Measurements from ENCODE around the gene HNRNPA2B1.
"Not testable (repeated sequence)": the region's sequence is repeated elsewhere in the genome, so short reads cannot be mapped to it uniquely, and the experiment has no call there.

The HNRNPA2B1 gene

DNA sequence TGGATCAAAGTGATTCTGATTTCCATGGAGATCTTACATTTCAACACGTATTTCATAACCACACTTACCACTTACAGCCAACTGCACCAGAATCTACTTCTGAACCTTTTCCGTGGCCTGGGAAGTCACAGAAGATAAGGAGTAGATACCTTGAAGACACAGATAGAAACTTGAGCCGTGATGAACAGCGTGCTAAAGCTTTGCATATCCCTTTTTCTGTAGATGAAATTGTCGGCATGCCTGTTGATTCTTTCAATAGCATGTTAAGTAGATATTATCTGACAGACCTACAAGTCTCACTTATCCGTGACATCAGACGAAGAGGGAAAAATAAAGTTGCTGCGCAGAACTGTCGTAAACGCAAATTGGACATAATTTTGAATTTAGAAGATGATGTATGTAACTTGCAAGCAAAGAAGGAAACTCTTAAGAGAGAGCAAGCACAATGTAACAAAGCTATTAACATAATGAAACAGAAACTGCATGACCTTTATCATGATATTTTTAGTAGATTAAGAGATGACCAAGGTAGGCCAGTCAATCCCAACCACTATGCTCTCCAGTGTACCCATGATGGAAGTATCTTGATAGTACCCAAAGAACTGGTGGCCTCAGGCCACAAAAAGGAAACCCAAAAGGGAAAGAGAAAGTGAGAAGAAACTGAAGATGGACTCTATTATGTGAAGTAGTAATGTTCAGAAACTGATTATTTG is 15.3 kb downstream of the HNRNPA2B1 start:
- no peak overlapping the region for H3K9ac ChIP-seq (ENCODE audit: low read depth in 1 of 2, low read length in 2 of 2)
- no peak overlapping the region for H3K4me3 ChIP-seq (ENCODE audit: low read length in 2 of 2)
- H3K9me3 ChIP-seq (ENCODE audit: control insufficient read depth in 2 of 2, low read length in 2 of 2): no peaks in the 10 kb centered on the region
- H3K27me3 ChIP-seq (ENCODE audit: control insufficient read depth in 2 of 2, insufficient read depth in 2 of 2, low read length in 2 of 2): no peaks in the 10 kb centered on the region
- no peak overlapping the region for H3K27ac ChIP-seq (ENCODE audit: low read depth in 2 of 2, low read length in 2 of 2)
- H3K4me1 ChIP-seq (ENCODE audit: control insufficient read depth in 2 of 2, insufficient read depth in 2 of 2, low read length in 2 of 2): no peaks in the 10 kb centered on the region
- peaks cover 20 to 29% of the 10 kb centered on the region in 2 donors for H3K36me3 ChIP-seq (ENCODE audit: control insufficient read depth in 2 of 2, insufficient read depth in 2 of 2, low read length in 2 of 2)

DNA sequence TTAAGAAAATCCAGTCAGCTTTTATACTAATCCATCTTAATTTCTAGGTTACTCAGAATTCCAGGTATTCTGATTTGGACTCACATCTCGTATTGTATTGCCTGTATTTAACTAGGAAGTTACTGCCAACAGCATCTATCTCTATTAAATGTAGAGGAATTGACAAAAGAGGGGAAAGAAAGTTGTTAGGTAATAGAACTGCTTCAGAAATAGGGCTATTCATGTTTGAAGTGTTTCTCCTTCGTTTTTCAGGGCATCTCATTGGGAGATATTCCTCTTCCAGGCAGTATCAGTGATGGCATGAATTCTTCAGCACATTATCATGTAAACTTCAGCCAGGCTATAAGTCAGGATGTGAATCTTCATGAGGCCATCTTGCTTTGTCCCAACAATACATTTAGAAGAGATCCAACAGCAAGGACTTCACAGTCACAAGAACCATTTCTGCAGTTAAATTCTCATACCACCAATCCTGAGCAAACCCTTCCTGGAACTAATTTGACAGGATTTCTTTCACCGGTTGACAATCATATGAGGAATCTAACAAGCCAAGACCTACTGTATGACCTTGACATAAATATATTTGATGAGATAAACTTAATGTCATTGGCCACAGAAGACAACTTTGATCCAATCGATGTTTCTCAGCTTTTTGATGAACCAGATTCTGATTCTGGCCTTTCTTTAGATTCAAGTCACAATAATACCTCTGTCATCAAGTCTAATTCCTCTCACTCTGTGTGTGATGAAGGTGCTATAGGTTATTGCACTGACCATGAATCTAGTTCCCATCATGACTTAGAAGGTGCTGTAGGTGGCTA is 16.1 kb downstream of the HNRNPA2B1 start:
- H3K27ac ChIP-seq (ENCODE audit: low read depth in 2 of 2, low read length in 2 of 2); H3K4me3 ChIP-seq (ENCODE audit: low read length in 2 of 2); H3K27me3 ChIP-seq (ENCODE audit: control insufficient read depth in 2 of 2, insufficient read depth in 2 of 2, low read length in 2 of 2); H3K9ac ChIP-seq (ENCODE audit: low read depth in 1 of 2, low read length in 2 of 2); H3K4me1 ChIP-seq (ENCODE audit: control insufficient read depth in 2 of 2, insufficient read depth in 2 of 2, low read length in 2 of 2); H3K9me3 ChIP-seq (ENCODE audit: control insufficient read depth in 2 of 2, low read length in 2 of 2): not testable (repeated sequence)
- H3K36me3 ChIP-seq (ENCODE audit: control insufficient read depth in 2 of 2, insufficient read depth in 2 of 2, low read length in 2 of 2): peaks cover 14 to 22% of the 10 kb centered on the region in 2 donors

DNA sequence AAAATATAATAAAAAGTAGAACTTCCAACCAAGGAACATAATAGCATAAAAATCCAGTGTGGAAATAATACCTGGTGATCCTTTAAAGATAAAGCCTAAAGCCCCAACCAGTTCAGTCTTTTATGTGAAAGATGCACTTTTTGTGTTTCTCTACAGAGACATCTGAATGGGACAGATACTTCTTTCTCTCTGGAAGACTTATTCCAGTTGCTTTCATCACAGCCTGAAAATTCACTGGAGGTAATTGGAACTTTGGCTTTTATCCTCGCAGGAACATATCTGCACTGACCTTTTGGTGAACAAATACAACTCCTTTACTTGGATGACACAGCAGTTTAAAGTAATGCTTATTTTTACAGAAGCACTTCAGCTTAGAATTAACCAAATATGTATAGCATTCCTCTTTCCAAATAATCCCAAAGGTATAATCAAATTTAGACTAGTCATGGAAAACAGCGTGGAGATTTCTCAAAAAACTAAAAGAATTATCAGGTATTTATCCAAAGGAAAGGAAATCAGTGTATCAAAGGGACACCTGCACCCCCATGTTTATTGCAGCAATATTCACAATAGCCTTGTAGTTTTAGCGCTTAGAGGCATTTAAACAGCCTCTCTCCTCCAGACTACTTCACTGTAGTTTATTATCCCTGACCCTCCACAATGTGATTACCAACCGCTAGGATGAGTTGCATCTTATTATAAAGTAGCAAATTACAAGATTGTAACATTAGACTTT is 16.8 kb downstream of the HNRNPA2B1 start:
- H3K4me1 ChIP-seq (ENCODE audit: control insufficient read depth in 2 of 2, insufficient read depth in 2 of 2, low read length in 2 of 2): no peaks in the 10 kb centered on the region
- H3K36me3 ChIP-seq (ENCODE audit: control insufficient read depth in 2 of 2, insufficient read depth in 2 of 2, low read length in 2 of 2): peaks cover 6 to 16% of the 10 kb centered on the region in 2 donors
- no peak overlapping the region for H3K4me3 ChIP-seq (ENCODE audit: low read length in 2 of 2)
- no peaks in the 10 kb centered on the region for H3K27me3 ChIP-seq (ENCODE audit: control insufficient read depth in 2 of 2, insufficient read depth in 2 of 2, low read length in 2 of 2)
- H3K9me3 ChIP-seq (ENCODE audit: control insufficient read depth in 2 of 2, low read length in 2 of 2): no peaks in the 10 kb centered on the region
- H3K27ac ChIP-seq (ENCODE audit: low read depth in 2 of 2, low read length in 2 of 2): no peak overlapping the region
- no peak overlapping the region for H3K9ac ChIP-seq (ENCODE audit: low read depth in 1 of 2, low read length in 2 of 2)

DNA sequence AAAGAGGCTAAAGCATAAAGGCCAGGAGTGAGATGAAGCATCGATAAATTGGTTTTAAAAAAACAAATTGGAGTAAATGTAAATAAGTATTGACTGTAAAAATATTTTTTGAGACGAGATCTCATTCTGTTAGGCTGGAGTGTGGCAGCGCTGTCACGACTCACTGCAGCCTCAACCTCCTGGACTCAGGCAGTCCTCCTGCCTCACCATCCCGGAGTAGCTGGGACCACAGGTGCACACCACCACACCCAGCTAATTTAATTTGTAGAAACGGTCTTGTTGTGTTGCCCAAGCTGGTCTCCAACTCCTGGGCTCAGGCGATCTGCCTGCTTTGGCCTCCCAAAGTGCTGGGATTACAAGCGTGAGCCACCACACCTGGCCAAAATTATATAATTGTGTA is 17.8 kb downstream of the HNRNPA2B1 start:
- Histone ChIP-seq H3K27me3 (ENCODE audit: control insufficient read depth in 2 of 2, insufficient read depth in 2 of 2, low read length in 2 of 2) (no peaks in the 10 kb centered on the region), H3K9me3 (ENCODE audit: control insufficient read depth in 2 of 2, low read length in 2 of 2) (no peaks in the 10 kb centered on the region), H3K4me3 (ENCODE audit: low read length in 2 of 2) (no peak overlapping the region), H3K27ac (ENCODE audit: low read depth in 2 of 2, low read length in 2 of 2) (no peak overlapping the region), H3K9ac (ENCODE audit: low read depth in 1 of 2, low read length in 2 of 2) (no peak overlapping the region), H3K4me1 (ENCODE audit: control insufficient read depth in 2 of 2, insufficient read depth in 2 of 2, low read length in 2 of 2) (no peaks in the 10 kb centered on the region), H3K36me3 (ENCODE audit: control insufficient read depth in 2 of 2, insufficient read depth in 2 of 2, low read length in 2 of 2) (peaks cover 3 to 8% of the 10 kb centered on the region in 2 donors)

DNA sequence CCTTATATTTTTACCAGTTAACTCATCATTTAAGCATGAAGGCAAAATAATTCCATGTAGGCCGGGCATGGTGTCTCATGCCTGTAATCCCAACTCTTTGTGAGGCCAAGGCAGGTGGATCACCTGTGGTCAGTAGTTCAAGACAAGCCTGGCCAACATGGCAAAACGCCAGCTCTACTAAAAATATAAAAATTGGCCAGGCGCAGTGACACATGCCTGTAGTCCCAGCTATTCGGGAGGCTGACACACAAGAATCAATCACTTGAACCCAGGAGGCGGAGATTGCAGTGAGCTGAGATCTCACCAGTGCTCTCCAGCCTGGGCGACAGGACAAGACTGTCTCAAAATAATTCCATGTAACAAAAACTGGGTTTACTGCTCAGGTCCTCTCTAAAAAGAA is 18.3 kb downstream of the HNRNPA2B1 start:
- no peaks in the 10 kb centered on the region for H3K27me3 ChIP-seq (ENCODE audit: control insufficient read depth in 2 of 2, insufficient read depth in 2 of 2, low read length in 2 of 2)
- H3K27ac ChIP-seq (ENCODE audit: low read depth in 2 of 2, low read length in 2 of 2): no peak overlapping the region
- no peak overlapping the region for H3K9ac ChIP-seq (ENCODE audit: low read depth in 1 of 2, low read length in 2 of 2)
- H3K4me3 ChIP-seq (ENCODE audit: low read length in 2 of 2): no peak overlapping the region
- no peaks in the 10 kb centered on the region for H3K9me3 ChIP-seq (ENCODE audit: control insufficient read depth in 2 of 2, low read length in 2 of 2)
- H3K4me1 ChIP-seq (ENCODE audit: control insufficient read depth in 2 of 2, insufficient read depth in 2 of 2, low read length in 2 of 2): no peaks in the 10 kb centered on the region
- H3K36me3 ChIP-seq (ENCODE audit: control insufficient read depth in 2 of 2, insufficient read depth in 2 of 2, low read length in 2 of 2): peaks cover 3 to 4% of the 10 kb centered on the region in 2 donors

DNA sequence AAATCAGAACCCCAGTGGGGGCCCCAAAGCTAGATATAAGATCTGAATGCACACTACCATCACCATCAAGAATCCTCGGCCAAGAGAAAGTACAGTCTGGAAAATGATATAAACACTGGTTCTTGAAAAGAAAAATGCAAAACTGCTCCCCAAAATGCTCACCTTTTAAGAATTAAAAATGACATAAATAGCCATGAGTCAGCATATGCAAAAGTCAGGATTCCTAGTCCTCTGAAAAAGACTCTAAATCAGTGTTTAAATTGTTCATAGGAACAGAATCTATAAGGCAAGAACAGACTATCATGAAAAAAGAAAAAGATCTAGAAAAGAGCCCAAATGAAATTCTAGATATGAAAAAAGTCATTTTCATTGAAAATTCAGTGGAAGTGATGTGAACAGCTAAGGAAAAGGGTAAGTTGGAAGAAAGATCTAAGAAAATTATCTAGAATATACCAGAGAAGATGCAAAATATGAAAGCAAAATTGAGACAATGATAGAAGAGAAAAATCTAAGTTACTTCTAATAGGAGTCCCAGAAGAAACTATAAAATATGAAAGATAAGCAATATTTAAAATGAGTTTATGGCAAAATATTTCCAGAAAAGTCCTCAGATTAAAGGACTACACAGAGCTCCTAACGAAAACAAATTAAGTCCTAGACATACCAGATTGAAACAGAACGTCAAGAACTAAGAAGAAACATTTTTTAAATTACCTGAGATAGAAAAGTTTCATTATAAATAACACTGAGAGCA is 18.9 kb downstream of the HNRNPA2B1 start:
- Histone ChIP-seq H3K9ac (ENCODE audit: low read depth in 1 of 2, low read length in 2 of 2) (no peak overlapping the region), H3K4me3 (ENCODE audit: low read length in 2 of 2) (no peak overlapping the region), H3K36me3 (ENCODE audit: control insufficient read depth in 2 of 2, insufficient read depth in 2 of 2, low read length in 2 of 2) (peaks cover 2 to 3% of the 10 kb centered on the region in 2 donors), H3K27me3 (ENCODE audit: control insufficient read depth in 2 of 2, insufficient read depth in 2 of 2, low read length in 2 of 2) (no peaks in the 10 kb centered on the region), H3K9me3 (ENCODE audit: control insufficient read depth in 2 of 2, low read length in 2 of 2) (no peaks in the 10 kb centered on the region), H3K4me1 (ENCODE audit: control insufficient read depth in 2 of 2, insufficient read depth in 2 of 2, low read length in 2 of 2) (no peaks in the 10 kb centered on the region), H3K27ac (ENCODE audit: low read depth in 2 of 2, low read length in 2 of 2) (no peak overlapping the region)

DNA sequence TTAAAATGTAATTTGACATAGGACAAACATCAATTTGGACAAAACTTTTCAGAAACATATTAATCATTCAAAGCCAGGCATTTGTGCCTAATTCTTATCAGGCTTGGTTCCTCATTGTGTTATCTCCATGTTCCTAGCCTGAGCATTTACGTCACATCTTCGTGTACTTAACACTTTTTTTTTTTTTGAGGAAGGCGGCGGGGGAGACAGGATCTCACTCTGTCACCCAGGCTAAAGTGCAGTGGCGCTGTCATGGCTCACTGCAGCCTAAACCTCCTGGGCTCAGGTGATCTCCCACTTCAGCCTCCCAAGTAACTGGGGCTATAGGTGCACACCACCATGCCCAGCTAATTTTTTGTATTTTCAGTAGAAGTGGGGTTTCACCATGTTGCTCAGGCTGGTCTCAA is 19.8 kb downstream of the HNRNPA2B1 start:
- Histone ChIP-seq H3K9ac (ENCODE audit: low read depth in 1 of 2, low read length in 2 of 2) (no peak overlapping the region), H3K36me3 (ENCODE audit: control insufficient read depth in 2 of 2, insufficient read depth in 2 of 2, low read length in 2 of 2) (peaks cover 2 to 3% of the 10 kb centered on the region in 2 donors), H3K27me3 (ENCODE audit: control insufficient read depth in 2 of 2, insufficient read depth in 2 of 2, low read length in 2 of 2) (no peaks in the 10 kb centered on the region), H3K9me3 (ENCODE audit: control insufficient read depth in 2 of 2, low read length in 2 of 2) (no peaks in the 10 kb centered on the region), H3K27ac (ENCODE audit: low read depth in 2 of 2, low read length in 2 of 2) (no peak overlapping the region), H3K4me3 (ENCODE audit: low read length in 2 of 2) (no peak overlapping the region), H3K4me1 (ENCODE audit: control insufficient read depth in 2 of 2, insufficient read depth in 2 of 2, low read length in 2 of 2) (no peaks in the 10 kb centered on the region)

DNA sequence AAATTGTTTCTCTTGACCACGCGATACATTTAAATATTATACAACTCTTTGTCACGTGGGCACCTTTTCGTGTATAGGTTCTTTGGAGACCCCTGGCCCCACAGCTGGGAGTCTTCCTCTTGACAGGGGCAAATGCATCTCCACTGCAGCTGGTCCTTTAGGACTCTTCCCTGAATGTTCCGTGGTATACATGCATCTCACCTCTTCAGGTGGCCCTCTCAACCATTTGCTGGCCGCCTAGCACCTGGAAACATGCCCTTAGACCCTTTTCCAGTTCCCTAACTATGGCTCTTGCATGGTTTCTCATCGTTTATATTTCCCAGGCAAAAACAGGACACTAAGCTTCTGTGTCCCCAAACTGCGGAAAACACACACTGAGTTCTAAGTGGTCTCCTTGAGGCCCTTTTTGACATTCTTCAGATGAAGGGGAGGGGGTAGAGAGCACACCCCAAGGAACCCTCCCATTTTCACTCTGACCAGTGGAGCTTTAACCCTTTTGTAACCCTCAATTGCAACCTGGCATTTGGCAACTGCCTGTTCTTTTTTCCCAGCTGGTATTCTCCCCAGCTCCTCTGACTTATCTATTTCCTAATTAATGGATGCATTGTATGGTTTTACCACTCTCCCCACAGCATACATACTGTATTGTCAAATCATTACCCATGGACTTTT is 20.6 kb downstream of the HNRNPA2B1 start:
- no peaks in the 10 kb centered on the region for H3K9me3 ChIP-seq (ENCODE audit: control insufficient read depth in 2 of 2, low read length in 2 of 2)
- H3K27ac ChIP-seq (ENCODE audit: low read depth in 2 of 2, low read length in 2 of 2): no peak overlapping the region
- no peak overlapping the region for H3K4me3 ChIP-seq (ENCODE audit: low read length in 2 of 2)
- peaks cover under 1 to 2% of the 10 kb centered on the region in 2 donors for H3K36me3 ChIP-seq (ENCODE audit: control insufficient read depth in 2 of 2, insufficient read depth in 2 of 2, low read length in 2 of 2)
- H3K27me3 ChIP-seq (ENCODE audit: control insufficient read depth in 2 of 2, insufficient read depth in 2 of 2, low read length in 2 of 2): no peaks in the 10 kb centered on the region
- no peaks in the 10 kb centered on the region for H3K4me1 ChIP-seq (ENCODE audit: control insufficient read depth in 2 of 2, insufficient read depth in 2 of 2, low read length in 2 of 2)
- H3K9ac ChIP-seq (ENCODE audit: low read depth in 1 of 2, low read length in 2 of 2): no peak overlapping the region

DNA sequence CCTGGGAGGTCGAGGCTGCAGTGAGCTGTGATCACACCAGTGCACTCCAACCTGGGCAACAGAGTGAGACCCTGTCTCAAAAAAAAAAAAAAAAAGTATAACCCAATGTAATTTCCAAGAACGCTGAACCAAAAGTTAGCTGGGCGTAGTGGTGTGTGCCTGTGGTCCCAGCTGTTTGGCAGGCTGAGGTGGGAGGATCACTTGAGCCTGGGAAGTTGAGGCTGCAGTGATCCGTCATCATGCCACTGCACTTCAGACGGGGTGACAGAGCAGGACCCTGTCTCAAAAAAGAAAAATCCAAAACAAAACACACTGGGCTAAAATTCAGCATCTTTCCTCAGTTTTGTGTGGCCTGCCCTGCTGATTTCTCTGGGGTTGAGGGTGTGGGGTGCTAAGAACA is 21.1 kb downstream of the HNRNPA2B1 start:
- Histone ChIP-seq H3K36me3 (ENCODE audit: control insufficient read depth in 2 of 2, insufficient read depth in 2 of 2, low read length in 2 of 2) (peaks cover 0 to 2% of the 10 kb centered on the region in 2 donors), H3K27me3 (ENCODE audit: control insufficient read depth in 2 of 2, insufficient read depth in 2 of 2, low read length in 2 of 2) (no peaks in the 10 kb centered on the region), H3K9me3 (ENCODE audit: control insufficient read depth in 2 of 2, low read length in 2 of 2) (no peaks in the 10 kb centered on the region), H3K4me3 (ENCODE audit: low read length in 2 of 2) (no peak overlapping the region), H3K4me1 (ENCODE audit: control insufficient read depth in 2 of 2, insufficient read depth in 2 of 2, low read length in 2 of 2) (no peaks in the 10 kb centered on the region), H3K27ac (ENCODE audit: low read depth in 2 of 2, low read length in 2 of 2) (no peak overlapping the region), H3K9ac (ENCODE audit: low read depth in 1 of 2, low read length in 2 of 2) (no peak overlapping the region)

Measured in mucosa of rectum (tissue), 2 donors.